Ovary (tissue), 9 donors: ENCODE data around the gene PMP22. TPM values are rescaled to one million over a fixed set of nuclear protein-coding genes. Genes with fewer than 3 reads are reported as not detected.

ENCODE experiments used
- DNase-seq, 5 donors: peaks; one replicate each; pipeline ENCODE4 v3.0.0-alpha.2; 2019 to 2020
- H3K27ac ChIP-seq, 2 donors: fragments of 200-600 bp; one replicate each; pipeline versions ENCODE4 v1.5.1 to v1.8.0; 2019 to 2022
- H3K27me3 ChIP-seq: fragments of 200-600 bp; one replicate; pipeline ENCODE4 v1.8.0; 2022
- H3K36me3 ChIP-seq: fragments of 200-600 bp; sonication (generic); one replicate; pipeline ENCODE4 v1.5.1; 2019
- H3K4me1 ChIP-seq: one replicate; pipeline ENCODE4 v1.8.1; 2013; ENCODE audit warnings: mild to moderate bottlenecking, moderate library complexity; ENCODE audit not compliant: insufficient read depth
- H3K4me3 ChIP-seq: fragments of 200-600 bp; sonication (generic); one replicate; pipeline ENCODE4 v1.5.1; 2017
- H3K9me3 ChIP-seq, 2 donors: fragments of 200-600 bp in 1 of 2; sonication (generic) in 1 of 2; one replicate each; pipeline versions ENCODE4 v1.5.1 to v1.8.1; 2013 to 2019; ENCODE audit warnings: mild to moderate bottlenecking in 1 of 2, moderate library complexity in 1 of 2
- EP300 ChIP-seq: sonication (generic); formaldehyde crosslinking; IDR thresholded peaks from one replicate; pipeline ENCODE4 v1.6.1; 2017; ENCODE audit warnings: antibody characterized with exemption
- POLR2A ChIP-seq: fragments of 450-650 bp; IDR thresholded peaks from one replicate; pipeline ENCODE4 v1.6.1; 2017; ENCODE audit warnings: antibody characterized with exemption, mild to moderate bottlenecking, moderate library complexity
- WGBS, 3 donors: extraction: QIAGEN DNeasy Blood & Tissue Kit in 1 of 3; methylation state at CpG; one replicate each; pipeline versions ENCODE4 v1.1.5 to v1.1.7; 2013 to 2017; 5-methylcytosine and 5-hydroxymethylcytosine counted together
- intact Hi-C, 4 donors: fragments of 100-400 bp; cut with DNase I; formaldehyde crosslinking; loops; one replicate each; pipeline versions ENCODE4 v1.11.0 to v1.15.1; 2022 to 2023
- microRNA-seq, 3 donors: library from miRNA; unstranded; fragments of <30 nt; microRNA quantifications; one replicate each; pipeline versions ENCODE4 to v1.2.0, GENCODE V29; 2019 to 2020
- polyA plus RNA-seq, 2 donors: library from polyadenylated mRNA; stranded (reverse); fragments of 200-250 nt in 1 of 2; fragments of 350-450 nt in 1 of 2; fragmentation: Illumina TruSeq in 1 of 2; extraction: RNeasy Lipid Tissue Mini Kit (QIAGEN cat#74804) in 1 of 2; gene quantifications; one replicate each; pipeline ENCODE4 v1.2.3, GENCODE V29; 2013 to 2014
- small RNA-seq: library from RNA; depleted of rRNA; stranded (forward); fragments of <200 nt; gene quantifications from one replicate; pipeline ENCODE3, GENCODE V24; 2016
- total RNA-seq, 7 donors: library from RNA; depleted of rRNA in 2 of 7; stranded (reverse); fragments of >200 nt in 2 of 7; fragmentation: NEBNext Ultra II Directional in 3 of 7; extraction: Animal tissue kit (Norgen Biotek cat#: 25700) in 3 of 7; gene quantifications; one replicate each; pipeline versions ENCODE4 v1.1.0 to v1.2.4, GENCODE V29; 2016 to 2023
- TF ChIP-seq, protein P1 (sequence below), 3 donors: fragments of 450-650 bp in 2 of 3; fragments of 200-600 bp in 1 of 3; IDR thresholded peaks; one replicate each; pipeline versions ENCODE4 v1.5.1 to v1.8.0; 2016 to 2022; ENCODE audit warnings: antibody characterized with exemption in 3 of 3, mild to moderate bottlenecking in 1 of 3
- donor health status: DM: no; HTN: no; CAD: no; lungs with moderate emphysema.
- donor health status: DM: no; HTN: no; CAD: no.
- donor health status: Bipolar disorder and iron deficiency.
- donor health status: DM: yes; HTN: yes; CAD: no.
- donor health status: DM: no; HTN: no; CAD: no.
- donor health status: DM: yes; HTN: yes; CAD: no.

The PMP22 gene
- total and polyA plus RNA-seq, 9 donors: 48.3 to 251 (median 112) TPM

DNA sequence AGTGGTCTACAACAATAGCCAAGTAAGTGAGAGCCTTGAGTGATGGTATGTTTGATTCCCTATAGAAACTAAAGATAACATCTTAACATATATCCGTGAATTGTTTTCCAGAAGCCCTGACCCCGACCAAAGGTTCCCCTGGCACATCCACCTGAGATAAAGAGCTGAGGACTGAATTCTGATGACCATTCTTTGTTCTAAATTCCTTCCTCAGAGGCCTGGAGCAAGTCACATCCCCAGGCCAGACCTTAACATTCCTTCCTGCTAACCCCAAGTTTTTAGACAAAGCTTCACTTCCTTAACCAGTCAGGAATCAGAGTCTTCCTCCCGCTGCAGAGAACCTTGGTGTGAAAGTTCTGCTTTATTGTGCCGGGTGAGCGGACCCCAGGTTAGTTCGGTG, 83.3 kb downstream of the PMP22 start:
- TF ChIP-seq, protein P1, sequence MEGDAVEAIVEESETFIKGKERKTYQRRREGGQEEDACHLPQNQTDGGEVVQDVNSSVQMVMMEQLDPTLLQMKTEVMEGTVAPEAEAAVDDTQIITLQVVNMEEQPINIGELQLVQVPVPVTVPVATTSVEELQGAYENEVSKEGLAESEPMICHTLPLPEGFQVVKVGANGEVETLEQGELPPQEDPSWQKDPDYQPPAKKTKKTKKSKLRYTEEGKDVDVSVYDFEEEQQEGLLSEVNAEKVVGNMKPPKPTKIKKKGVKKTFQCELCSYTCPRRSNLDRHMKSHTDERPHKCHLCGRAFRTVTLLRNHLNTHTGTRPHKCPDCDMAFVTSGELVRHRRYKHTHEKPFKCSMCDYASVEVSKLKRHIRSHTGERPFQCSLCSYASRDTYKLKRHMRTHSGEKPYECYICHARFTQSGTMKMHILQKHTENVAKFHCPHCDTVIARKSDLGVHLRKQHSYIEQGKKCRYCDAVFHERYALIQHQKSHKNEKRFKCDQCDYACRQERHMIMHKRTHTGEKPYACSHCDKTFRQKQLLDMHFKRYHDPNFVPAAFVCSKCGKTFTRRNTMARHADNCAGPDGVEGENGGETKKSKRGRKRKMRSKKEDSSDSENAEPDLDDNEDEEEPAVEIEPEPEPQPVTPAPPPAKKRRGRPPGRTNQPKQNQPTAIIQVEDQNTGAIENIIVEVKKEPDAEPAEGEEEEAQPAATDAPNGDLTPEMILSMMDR (IDR thresholded peaks at IDR 0.05): no peak
- TF ChIP-seq POLR2A (no peak), EP300 (no peak)
- no peak for DNase-seq
- no peaks in the 10 kb centered on the region for H3K36me3 ChIP-seq
- no peak overlapping the region for H3K27ac ChIP-seq
- peaks cover 1% of the 10 kb centered on the region for H3K4me1 ChIP-seq
- WGBS, 3 donors: 91 to 93% (median 92%) methylated on average over 6 of the region's 6 CpGs
- no peaks in the 10 kb centered on the region for H3K27me3 ChIP-seq
- H3K4me3 ChIP-seq: no peak overlapping the region
- no peaks in the 10 kb centered on the region for H3K9me3 ChIP-seq
- intact Hi-C loops: no loop called here

DNA sequence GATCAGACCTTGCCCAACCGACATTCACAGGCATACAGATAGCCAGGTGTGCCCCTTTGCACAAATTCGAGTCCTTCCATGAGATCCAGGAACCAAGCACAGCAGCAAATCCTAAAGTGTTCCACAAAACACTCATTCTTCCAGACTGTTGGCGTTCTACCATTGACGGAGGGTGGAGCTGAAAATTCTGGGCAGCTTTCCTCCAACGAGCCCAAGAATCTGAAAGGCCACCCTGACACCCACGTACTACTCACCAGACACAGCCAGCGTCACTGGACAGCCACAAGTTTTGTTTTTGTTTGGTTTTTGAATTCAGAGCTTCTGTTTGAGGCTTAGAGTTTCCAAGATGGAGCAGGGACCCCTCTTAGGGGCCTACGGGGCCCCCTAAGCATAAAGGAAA, 83.8 kb downstream of the PMP22 start:
- H3K27ac ChIP-seq: no peak overlapping the region
- peaks cover 1% of the 10 kb centered on the region for H3K4me1 ChIP-seq
- TF ChIP-seq EP300 (no peak), POLR2A (no peak)
- TF ChIP-seq, protein P1 (IDR thresholded peaks at IDR 0.05): no peak
- no peaks in the 10 kb centered on the region for H3K36me3 ChIP-seq
- H3K9me3 ChIP-seq: no peaks in the 10 kb centered on the region
- 85 to 88% (median 87%) methylated on average over 8 of the region's 8 CpGs for WGBS, 3 donors
- no peak overlapping the region for H3K4me3 ChIP-seq
- no peak for DNase-seq
- H3K27me3 ChIP-seq: no peaks in the 10 kb centered on the region
- intact Hi-C loops: no loop called here

GRCh38 chr17:15180121-15180561, 85.0 kb downstream of the PMP22 start:
- intact Hi-C loops: no loop called here
- DNase-seq: no peak
- Histone ChIP-seq H3K9me3 (no peaks in the 10 kb centered on the region), H3K4me3 (no peak overlapping the region), H3K27me3 (no peaks in the 10 kb centered on the region), H3K4me1 (no peaks in the 10 kb centered on the region), H3K36me3 (no peaks in the 10 kb centered on the region), H3K27ac (no peak overlapping the region)
- no peak for TF ChIP-seq POLR2A
- TF ChIP-seq, protein P1 (IDR thresholded peaks at IDR 0.05): no peak
- TF ChIP-seq EP300: no peak
- 63 to 67% (median 66%) methylated on average over 8 of the region's 8 CpGs for WGBS, 3 donors

Small RNA genes lying within 50 kb of the gene (microRNA-seq; reads per million reads assigned to microRNA genes)
- gene MIR4731: 0.89 to 1.9 (median 1.6) reads per million in 3 donors

Small RNA genes lying within 50 kb of the gene (small RNA-seq; reads per million reads assigned to genes)
- gene MIR4731 (not detected), gene RNU6-799P (not detected)

Other genes starting within 250 kb of the PMP22 start
- 1 to 10 TPM in 6 of 7 donors, under 1 TPM in 1; 0.72 to 3.6 (median 1.6) TPM for gene TEKT3, start 76.3 kb upstream of the PMP22 start, total RNA-seq
- gene TEKT3, start 76.3 kb upstream of the PMP22 start, polyA plus RNA-seq: 1 to 10 TPM; 1.0 to 4.0 TPM
- gene CDRT4, start 202.3 kb upstream of the PMP22 start, total RNA-seq: 10 to 100 TPM in 2 of 7 donors, 1 to 10 TPM in 5; 4.1 to 11.7 (median 7.2) TPM
- 1 to 10 TPM; 4.7 to 7.4 TPM for gene CDRT4, start 202.3 kb upstream of the PMP22 start, polyA plus RNA-seq